D721Med (cell line): ENCODE results near the gene PRR3.

Source experiments
- DNase-seq: peaks from one replicate; pipeline ENCODE4 v3.0.0; 2011; ENCODE audit warnings: low spot score; ENCODE audit not compliant: insufficient read length
- FAIRE-seq: peaks from 2 replicates; lab custom pipeline; 2011; peaks lifted over from hg19 to GRCh38; lab: Jason Lieb, UNC
- TF ChIP-seq, protein P1 (sequence below): IDR thresholded peaks from 2 replicates; pipeline ENCODE4 v1.5.1; 2012; ENCODE audit warnings: mild to moderate bottlenecking, control low read depth; ENCODE audit not compliant: insufficient read depth; ENCODE audit errors: missing control alignments

The PRR3 gene, protein sequence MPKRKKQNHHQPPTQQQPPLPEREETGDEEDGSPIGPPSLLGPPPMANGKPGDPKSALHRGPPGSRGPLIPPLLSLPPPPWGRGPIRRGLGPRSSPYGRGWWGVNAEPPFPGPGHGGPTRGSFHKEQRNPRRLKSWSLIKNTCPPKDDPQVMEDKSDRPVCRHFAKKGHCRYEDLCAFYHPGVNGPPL

DNA sequence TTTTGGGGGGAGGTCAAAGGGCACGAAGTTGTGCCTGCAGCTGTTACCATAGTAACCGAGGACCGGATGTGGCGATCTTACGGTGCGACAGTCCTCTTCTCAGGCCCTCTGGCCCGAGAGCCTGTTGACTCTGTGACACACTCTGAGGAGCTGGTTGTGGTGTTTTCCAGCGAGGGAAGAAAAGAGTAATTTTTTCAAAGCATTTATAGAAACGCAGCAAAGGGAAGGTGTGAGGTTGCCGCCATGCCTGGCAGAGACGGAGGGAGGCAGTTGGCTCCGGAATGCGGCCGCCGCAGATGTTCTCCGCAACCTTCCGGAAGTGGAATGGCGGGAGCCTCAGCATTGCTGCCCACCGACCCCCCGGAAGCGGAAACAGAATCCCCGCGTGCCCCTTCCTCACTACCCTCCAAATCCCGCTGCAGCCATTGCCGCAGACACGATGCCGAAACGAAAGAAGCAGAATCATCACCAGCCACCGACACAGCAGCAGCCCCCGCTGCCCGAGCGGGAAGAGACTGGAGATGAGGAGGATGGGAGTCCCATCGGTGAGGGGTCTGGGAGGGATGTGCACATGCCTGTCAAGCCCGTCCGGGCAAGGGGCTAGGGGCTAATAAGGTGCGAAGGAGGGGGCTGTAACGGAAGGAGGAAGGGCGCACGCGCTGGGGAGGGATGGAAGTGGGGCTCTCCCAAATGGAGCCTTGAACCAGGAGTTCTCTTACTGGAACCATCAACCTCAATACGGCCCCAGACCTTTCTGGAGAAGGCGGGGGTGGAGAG, at the start of gene PRR3:
Gene PRR3 (plus strand): TSS at position 390 of the 777 bp plus-strand sequence. CDS start 50 bp downstream, at position 440.
- TF ChIP-seq, protein P1, sequence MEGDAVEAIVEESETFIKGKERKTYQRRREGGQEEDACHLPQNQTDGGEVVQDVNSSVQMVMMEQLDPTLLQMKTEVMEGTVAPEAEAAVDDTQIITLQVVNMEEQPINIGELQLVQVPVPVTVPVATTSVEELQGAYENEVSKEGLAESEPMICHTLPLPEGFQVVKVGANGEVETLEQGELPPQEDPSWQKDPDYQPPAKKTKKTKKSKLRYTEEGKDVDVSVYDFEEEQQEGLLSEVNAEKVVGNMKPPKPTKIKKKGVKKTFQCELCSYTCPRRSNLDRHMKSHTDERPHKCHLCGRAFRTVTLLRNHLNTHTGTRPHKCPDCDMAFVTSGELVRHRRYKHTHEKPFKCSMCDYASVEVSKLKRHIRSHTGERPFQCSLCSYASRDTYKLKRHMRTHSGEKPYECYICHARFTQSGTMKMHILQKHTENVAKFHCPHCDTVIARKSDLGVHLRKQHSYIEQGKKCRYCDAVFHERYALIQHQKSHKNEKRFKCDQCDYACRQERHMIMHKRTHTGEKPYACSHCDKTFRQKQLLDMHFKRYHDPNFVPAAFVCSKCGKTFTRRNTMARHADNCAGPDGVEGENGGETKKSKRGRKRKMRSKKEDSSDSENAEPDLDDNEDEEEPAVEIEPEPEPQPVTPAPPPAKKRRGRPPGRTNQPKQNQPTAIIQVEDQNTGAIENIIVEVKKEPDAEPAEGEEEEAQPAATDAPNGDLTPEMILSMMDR = no peak
- DNase-seq (no peak), FAIRE-seq (no peak)

DNA sequence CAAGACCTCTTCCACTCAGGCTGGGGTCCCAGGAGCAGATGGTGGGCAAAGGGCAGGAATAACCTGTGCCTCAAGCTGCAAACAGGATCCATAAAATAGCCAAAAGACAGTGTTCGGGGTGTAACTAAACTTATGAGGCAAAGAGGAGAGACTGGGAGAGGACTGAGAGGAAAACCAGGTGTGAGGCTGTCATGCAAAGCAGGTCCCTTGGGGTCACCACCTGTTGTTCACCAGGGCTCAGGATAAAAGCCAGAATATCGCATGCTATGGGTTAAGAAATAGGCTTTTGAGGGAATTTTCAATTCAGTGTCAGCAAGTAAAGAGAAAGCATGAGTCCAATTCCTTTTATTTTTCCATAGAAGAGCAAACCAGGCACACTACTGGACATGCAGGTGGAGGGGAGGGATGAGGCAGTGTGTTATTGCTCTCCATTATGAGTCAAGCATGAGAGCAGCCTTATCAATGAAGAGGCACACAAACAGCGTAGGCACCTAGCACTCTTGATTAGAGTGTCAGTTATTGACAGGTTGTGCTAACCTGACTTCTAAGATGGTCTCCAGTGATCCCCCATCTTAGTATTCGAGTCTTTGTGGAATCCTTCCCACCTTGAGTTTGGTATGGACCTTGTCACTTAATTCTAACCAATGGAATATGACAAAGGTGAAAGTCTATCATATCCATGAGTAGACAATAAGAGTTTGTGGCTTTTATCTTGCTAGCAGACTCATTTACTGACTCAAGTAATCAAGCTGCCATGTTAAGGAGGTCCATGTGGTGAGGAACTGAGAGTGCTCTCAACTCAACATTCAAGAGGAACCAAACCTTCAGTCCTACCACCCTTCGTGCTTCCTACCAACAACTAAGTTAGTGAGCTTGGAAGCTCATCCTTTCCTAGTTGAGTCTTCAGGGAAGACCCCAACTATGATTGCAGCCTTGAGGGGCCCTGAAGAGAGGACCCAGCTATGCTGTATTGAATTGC, 49.0 kb upstream of the PRR3 start:
- TF ChIP-seq, protein P1 = no peak
- DNase-seq (no peak), FAIRE-seq (no peak)

DNA sequence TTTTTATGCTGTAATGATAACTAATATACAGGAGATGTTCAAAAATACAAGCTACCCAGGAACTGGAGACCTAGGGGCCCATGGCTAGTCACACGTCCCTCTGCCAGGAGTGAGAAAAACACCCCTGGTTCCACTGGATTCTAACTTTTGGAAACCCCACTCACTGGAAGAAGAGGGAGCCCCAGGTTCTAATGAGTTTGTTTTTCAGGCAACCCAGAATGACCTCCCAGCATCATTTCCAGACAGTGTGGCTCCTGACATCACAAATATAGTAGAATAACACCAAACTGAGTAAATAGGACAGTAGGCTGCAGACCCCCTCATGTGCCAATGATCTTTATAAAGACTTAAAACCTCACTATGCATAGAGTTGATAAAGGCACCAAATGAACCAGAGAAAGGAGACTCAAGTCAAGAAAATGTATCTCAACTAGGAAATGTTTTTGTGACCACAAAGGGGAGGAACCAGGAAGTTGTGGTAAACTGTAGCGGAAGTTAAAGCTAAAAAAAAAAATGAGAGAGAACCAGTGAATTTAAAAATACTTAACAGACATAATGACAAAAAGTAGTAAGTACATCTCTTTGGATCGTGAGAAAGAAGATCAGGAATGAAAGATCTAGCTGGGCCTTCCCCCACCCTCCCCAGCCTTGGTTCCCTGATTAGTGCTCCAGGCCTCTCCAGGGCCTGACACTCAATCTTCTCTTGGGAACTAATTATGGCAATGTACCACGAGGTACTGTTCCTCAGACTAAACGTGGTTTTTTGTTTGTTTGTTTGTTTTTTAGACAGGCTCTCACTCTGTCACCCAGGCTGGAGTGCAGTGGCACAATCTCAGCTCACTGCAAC, 48.0 kb upstream of the PRR3 start:
- FAIRE-seq (no peak), DNase-seq (no peak)
- TF ChIP-seq, protein P1 = no peak

DNA sequence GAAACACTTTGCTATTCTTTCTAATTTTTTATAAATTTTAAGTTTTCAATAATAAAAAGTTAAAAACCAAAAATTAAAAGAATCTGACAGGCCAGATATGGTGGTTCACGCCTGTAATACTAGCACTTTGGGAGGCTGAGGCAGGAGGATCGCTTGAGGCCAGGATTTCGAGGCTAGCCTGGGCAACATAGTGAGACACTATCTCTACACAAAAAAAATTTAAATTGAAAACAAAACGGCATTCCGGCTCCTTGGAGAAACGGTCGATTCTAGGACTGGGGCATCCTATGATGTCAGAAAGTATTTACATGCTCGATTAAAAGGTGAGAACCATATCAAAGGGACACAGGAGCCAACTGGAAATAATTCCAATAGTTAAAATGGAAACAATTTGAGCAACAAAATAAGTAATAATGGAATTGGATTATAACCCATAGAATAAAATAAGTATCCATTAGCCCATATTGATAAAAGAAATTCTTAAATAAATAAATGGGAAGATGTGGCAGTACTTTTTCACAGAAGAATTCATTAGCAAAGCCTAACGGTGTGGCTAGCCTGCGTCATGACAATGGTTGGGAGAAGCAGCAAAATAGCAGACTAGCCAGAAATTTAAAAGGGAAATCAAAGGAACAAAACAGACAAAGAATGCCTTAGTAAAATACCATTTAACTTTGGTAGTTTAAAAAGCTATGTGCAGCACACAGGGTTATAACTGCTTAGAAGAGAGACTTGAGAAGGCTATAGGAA, 46.5 kb upstream of the PRR3 start:
- TF ChIP-seq, protein P1 = no peak
- FAIRE-seq = no peak
- DNase-seq = no peak

DNA sequence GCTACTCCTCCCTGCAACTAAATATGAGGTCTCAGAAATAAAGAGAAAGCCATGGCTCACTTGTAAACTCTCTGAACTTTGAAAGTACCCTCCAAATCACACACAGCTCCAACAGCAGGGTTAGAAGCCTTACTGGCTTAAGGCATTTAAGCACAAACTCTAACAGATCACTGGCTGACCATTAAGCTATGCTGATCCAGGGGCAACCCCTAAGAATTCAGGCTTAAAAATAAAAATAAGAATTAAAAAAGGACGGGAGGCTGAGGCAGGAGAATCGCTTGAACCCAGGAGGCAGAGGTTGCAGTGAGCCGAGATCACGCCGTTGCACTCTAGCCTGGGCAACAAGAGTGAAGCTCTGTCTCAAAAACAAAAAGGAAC, 45.9 kb upstream of the PRR3 start:
- TF ChIP-seq, protein P1 = no peak
- FAIRE-seq = no peak
- no peak for DNase-seq

DNA sequence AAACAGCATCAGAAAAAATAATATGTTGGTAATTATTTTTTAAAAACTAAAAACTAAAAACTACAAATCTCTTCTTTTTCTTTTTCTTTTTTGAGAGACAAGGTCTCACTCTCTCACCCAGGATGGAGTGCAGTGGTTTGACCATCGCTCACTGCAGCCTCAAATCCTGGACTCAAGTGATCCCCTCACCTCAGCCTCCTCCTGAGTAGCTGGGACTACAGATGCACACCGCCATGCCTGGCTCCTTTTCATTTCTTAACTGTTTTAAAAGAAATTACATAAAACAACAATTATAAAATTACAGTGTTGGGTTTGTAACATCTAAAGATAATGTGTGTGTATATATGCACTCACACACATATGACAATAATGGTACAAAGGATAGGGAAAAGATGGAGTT, 43.6 kb upstream of the PRR3 start:
- TF ChIP-seq, protein P1 = no peak
- DNase-seq = no peak
- no peak for FAIRE-seq
